ENCODE data around the gene MRPL2.
A peak's percentile ranks its signal among the peaks of the same experiment; 100 is the strongest.
"Not testable (repeated sequence)": the region's sequence is repeated elsewhere in the genome, so short reads cannot be mapped to it uniquely, and the experiment has no call there.

MRPL2 gene

GRCh38 chr6:43081922-43082321 lies 22.7 kb upstream of the MRPL2 start:
- not testable (repeated sequence) for DNase-seq

- no peak for DNase-seq
These were observed 21.8 kb upstream of the MRPL2 start for GRCh38 chr6:43081043-43081442.

GRCh38 chr6:43078691-43079090 lies 19.5 kb upstream of the MRPL2 start:
- no peak for DNase-seq

DNA sequence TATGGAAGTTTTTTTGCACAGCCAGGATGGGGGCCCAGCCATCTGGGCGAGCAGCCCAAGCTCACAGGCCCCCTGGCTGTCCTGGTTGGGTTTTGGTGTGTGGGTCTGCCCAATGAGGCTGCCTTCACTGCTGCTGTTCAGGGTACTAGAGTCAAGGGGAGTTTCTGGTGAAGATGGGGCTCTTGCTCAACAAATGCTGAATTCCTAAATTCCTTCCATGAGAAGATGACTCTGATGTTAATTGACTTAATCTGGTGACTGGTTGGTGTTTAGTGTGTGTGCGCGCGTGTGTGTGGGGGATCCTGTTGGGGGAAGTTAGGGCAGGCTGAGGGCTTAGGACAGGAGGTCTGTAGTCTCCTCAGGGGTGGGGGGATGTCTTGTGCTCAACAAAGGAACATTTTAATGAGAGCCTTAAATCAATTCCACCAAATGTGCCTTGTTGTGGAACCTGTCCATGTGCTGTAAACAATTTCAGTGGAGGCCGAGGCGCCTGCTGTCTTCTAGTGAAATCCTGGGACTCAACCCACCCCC lies 18.8 kb upstream of the MRPL2 start:
- no peak for DNase-seq

DNA sequence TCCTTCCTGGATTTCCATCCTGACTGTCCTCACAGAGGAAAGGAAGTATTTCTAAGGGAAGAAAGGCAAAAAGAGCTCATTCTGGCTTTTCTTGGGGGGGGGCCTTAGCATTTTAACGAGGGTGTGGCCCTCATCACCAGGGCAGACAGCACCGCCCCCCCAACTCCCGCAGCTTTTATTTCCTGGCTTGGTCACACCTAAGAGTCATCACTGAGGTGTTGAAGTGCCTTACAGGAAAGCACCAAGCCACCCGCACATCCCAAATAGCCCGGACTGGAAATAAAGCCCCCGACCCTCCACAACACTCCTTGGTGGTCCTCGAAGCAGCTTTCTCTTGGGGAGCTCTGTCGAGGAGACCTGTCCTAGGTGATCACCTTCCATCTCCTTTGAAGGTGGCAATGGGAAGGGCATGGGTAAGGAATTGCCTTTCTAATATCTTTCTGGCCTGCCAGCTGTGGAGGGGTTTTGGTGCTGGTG lies 18.1 kb upstream of the MRPL2 start:
- no peak for DNase-seq

DNA sequence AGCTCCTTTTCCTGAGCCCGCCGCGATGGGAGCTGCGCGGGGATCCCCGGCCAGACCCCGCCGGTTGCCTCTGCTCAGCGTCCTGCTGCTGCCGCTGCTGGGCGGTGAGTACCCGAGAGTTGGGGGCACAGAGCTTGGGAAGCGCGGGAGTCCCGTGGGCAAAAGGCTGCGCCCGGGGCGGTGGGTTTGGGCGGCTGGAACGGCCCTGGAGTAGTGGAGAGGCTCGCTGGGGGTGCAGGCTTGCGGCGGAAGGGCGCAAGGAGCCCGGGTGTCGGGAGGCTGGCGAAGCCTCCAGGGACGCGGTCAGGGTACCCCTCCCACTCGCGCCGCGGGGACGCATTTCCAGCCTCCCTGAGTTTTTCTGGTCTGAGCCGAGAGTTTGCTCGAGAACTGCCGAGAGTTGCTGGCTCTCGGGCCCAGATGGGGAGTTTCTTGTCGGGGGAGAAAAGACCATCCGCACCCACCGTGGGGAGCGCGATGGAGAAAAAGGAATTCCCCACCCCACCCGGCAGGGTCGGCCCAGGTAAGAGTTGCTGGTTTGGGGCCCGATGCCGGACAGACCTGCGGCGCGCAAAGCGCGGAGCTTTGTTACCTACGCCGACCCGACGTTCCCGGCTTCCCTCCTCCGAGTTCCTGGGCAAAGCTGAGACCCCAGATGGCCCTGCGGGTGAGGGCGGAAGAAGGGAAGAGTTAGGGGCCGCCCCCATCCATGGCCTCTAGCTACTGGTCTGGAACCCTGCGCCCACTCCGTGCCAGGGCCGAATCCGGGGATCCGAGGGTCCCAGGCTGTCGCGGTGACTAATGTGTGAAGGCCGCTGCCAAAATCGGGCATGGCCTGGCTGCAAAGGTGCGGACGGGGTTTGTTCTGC lies 17.5 kb upstream of the MRPL2 start:
- DNase-seq, result no peak

DNA sequence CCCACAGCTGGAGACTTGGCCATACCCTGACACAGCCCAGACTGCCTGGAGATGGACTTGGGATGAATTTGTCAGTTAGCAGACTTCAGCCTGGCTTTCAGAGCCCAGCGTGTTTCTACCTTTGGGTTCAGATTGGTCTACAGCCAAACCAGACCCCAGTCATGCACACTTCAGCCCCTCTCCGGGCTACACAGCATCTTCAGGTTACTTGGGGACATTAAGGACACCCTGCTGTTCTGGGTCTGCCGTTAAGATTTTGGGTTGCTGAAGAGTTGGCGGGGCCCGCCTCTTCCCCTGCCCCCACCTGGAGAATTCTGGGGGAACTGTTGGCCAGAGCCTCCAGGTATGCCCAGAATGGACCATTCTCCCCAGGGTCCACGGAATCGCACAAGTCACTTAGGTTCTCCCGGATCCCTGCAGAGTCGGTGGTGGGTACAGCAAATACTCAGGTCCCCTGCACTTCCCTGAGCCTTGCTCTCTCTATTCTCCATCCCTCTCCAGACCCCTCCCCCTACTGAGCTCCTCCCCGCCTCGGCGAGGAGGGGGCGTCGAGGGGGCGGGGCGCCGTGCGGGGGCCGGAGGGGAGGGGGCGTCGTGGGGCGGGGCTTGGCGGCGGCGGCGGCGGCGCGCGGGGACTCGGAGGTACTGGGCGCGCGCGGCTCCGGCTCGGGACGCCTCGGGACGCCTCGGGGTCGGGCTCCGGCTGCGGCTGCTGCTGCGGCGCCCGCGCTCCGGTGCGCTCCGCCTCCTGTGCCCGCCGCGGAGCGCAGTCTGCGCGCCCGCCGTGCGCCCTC lies 16.6 kb upstream of the MRPL2 start, which contains the start of gene PTK7:
Gene PTK7, plus strand, starts transcription at position 645 of the 794 bp plus-strand sequence. CDS start 175 bp downstream, outside the sequence.
- peak; percentile 22 to 24 for DNase-seq

- DNase-seq, result no peak
These were observed 15.8 kb upstream of the MRPL2 start for GRCh38 chr6:43074847-43075669.

- DNase-seq, result no peak
These were observed 10.9 kb upstream of the MRPL2 start for GRCh38 chr6:43070028-43070632.

DNA sequence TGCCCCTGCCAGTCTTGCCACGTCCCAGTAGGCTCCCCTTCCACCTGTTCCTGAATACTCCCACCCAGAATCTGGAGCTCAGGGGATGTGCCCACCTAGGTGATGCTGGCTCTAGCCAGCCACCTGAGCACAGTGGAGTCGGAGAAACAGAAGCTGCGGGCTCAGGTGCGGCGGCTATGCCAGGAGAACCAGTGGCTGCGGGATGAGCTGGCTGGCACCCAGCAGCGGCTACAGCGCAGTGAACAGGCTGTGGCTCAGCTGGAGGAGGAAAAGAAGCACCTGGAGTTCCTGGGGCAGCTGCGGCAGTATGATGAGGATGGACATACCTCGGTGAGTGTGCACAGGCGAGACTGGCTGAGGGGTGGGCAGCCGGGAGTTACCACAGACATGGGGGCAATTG lies 3.6 kb upstream of the MRPL2 start:
- DNase-seq, result no peak

DNA sequence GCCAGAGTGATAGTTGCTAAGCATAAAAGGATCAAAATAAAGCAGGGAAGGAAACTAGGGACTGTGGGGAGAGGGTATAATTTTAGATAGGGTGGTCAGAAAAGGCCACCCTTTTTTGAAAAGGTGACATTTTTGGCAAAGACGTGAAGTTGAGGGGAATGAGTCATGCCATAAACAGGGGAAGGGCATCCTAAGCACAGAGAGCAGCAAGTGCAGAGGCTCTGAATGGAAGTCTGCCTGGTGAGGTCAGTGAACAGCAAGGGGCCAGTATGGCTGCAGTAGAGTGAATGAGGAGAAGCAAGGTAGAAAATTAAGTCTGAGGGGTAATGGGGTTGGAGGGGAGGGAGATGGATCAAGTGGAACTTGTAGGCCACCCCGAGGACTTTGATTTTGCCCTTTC lies 2.6 kb upstream of the MRPL2 start:
- no peak for DNase-seq

- no peak for DNase-seq
These were observed 1.8 kb upstream of the MRPL2 start for GRCh38 chr6:43060755-43061633.

- no peak for DNase-seq
These were observed 960 bp upstream of the MRPL2 start for GRCh38 chr6:43060034-43060754.

DNA sequence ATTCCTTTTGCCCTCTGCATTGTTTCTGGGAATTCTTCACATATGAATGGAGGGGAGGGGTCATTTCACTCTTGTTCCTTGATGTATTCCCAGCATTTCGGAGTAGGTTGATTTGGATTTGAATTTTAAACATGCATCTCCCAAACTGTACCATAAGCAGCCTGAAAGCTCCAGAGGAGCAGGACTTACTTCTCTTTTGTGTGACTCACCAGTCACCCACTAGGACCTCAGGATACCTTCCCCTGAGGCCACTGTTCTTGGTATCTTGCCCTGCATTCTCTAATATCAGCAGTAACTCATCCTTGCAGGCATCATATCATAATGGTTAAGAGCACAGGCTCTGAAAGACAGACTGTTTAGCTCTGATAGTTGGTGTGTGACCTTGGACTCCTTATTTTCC lies 703 bp downstream of the MRPL2 start:
- no peak for DNase-seq

DNA sequence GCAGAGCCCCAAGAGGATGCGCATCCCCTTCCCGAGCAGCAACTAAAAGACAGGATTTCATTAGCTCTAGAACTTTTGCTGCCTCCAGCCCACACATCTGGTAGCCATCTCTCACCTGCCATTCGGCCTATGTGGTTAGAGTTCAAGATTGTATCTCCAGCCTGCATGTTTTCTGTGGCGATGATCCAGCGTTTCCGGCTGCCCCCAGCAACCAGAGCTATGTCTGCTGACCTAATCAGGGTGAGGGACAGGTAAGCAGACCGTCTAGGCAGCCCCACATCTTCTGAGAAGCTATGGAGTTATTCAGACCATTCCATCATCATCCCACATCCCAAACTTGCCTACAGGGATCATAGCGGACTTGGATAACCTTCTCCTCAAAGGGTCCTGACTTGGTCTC lies 3.3 kb downstream of the MRPL2 start:
- no peak for DNase-seq

DNA sequence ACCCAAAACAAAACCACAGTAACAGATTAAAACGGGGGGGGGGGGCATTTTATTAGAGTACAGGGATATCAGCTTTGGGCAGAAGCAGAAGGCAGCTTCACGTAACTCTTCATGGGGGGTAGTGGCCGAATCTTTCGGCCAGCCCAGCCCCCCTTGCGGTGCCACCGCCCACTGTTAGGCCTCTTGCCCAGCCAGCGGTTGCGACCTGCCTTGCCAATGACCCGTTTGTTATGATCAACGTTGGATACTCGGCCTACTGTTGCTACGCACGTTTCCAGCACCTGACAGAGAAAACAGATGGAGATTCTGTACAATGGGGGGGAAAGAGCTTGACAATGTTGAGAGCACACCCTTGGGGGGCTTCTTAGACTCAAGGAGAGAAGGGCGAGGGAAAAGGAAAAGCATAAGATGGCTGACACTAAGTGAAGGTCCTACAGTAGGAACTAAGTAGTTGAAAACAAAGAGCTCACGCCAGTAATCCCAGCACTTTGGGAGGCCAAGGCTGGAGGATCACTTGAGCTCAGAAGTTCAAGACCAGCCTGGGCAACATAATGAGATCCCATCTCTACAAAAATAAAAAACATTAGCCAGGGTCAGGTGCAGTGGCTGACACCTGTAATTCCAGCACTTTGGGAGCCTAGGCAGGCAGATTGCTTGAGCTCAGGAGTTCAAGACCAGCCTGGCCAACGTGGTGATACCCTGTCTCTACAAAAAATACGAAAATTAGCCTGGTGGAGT lies 4.9 kb downstream of the MRPL2 start:
- DNase-seq, result no peak

DNA sequence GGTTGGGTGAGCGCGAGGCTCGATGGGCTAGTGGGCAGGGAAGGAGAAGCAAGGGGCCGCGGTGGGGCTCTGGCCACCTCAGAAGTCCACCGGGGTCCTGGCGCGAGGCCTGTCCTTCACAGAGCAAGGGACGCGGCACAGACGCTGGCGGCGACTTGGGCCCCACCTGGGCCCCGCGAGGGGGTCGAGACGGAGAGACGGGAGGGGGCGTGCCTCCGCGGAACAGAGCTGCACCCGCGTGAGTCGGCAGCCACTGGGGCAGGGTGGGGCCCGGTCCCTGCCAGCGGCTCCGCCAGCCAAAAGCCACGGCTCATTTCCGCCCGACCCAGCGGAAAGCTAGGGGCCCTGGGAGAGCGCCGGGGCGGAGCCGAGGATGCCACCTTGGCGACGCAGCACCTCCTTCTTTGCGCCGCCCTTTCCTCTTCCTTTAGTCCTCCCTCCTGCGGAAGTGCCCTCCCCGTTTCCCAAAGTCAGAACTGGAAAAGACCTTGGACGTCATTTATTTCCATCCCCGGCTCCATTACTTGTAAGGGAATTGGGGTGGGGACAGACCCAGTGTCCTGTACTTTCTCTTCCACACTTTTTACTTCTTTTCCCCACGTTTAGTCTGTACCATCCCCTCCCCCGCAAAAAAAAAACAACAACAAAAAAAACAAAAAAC lies 5.6 kb downstream of the MRPL2 start, which contains the start of gene CUL7:
Gene CUL7, minus strand, starts transcription at position 307 of the 661 bp plus-strand sequence. CDS start 1,063 bp downstream, outside the sequence.
- DNase-seq, result peak; percentile 83 to 85

- DNase-seq, result peak in 1 of 2 donors; percentile 9
These were observed 6.2 kb downstream of the MRPL2 start for GRCh38 chr6:43052842-43053544.
